HG02763 (cell line): ENCODE data around the gene KIFC3.
"Not testable (repeated sequence)": the region's sequence is repeated elsewhere in the genome, so short reads cannot be mapped to it uniquely, and the experiment has no call there.

Source experiments
- ATAC-seq: cut with Tn5 transposase; IDR thresholded peaks from one replicate; pipeline ENCODE4 v1.9.1; 2021; ENCODE audit warnings: mild to moderate bottlenecking, moderate library complexity; ENCODE audit not compliant: unreplicated experiment

Gene KIFC3

DNA sequence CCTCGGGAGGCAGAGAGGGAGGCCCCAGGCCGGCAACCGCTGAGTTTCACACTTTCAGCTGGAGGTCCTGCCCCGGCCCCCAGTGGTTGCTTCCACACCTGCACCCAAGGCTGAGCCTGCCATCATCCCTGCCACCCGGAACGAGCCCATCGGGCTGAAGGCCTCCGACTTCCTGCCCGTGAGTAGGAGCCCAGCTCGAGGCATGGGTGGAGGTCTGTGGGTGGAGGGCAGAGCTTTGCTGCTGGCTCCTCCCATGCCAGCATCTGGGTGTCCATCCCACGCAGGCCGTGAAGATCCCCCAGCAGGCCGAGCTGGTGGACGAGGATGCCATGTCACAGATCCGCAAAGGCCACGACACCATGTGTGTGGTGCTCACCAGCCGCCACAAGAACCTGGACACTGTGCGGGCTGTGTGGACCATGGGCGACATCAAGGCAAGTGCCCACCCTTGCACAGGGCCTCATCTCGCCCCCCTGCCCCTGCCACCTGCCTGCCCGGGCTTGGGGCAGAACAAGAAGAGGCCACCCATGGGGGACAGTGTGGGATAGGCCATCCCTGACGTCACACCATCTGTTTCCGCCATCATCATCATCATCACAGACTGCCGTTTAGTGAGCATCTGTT is 47.1 kb downstream of the KIFC3 start:
- ATAC-seq = no peak

GRCh38 chr16:57754354-57755060 is 47.8 kb downstream of the KIFC3 start:
- ATAC-seq = no peak

GRCh38 chr16:57753448-57754353 is 48.6 kb downstream of the KIFC3 start:
- no peak for ATAC-seq

DNA sequence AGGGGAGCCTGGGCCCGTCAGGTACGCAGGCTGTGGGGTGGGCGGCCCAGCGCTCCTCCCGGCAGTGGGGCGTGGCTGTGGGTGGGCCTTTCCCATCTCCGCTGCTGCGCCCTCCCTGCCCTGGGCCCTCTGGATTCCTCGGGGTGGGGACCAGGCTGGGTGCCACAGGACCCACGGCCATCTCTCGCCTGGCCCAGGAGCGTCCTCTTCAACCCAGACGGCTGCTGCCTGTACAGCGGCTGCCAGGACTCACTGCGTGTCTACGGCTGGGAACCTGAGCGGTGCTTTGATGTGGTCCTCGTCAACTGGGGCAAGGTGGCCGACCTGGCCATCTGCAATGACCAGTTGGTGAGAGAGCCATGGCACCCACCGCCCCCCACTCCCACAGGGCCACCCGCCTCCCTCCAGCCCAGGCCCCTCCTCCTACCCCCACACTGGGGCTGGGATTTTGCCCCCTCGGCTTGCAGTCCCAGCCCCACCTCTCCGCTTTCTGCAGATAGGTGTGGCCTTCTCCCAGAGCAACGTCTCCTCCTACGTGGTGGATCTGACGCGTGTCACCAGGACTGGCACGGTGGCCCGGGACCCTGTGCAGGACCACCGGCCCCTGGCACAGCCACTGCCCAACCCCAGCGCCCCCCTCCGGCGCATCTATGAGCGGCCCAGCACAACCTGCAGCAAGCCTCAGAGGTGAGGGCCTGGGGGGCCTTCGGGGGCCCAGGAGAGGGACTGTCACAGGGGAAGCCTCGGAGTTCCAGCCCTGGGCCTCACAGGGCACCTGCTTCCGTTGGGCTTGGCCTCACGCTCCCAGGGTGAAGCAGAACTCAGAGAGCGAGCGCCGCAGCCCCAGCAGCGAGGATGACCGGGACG is 49.5 kb downstream of the KIFC3 start:
- ATAC-seq = no peak

GRCh38 chr16:57752203-57752580 is 50.1 kb downstream of the KIFC3 start:
- ATAC-seq = no peak

GRCh38 chr16:57751539-57752202 is 50.6 kb downstream of the KIFC3 start:
- ATAC-seq = no peak

GRCh38 chr16:57750796-57751538 is 51.3 kb downstream of the KIFC3 start:
- no peak for ATAC-seq

- no peak for ATAC-seq
Observed at GRCh38 chr16:57749856-57750452, 52.3 kb downstream of the KIFC3 start.

DNA sequence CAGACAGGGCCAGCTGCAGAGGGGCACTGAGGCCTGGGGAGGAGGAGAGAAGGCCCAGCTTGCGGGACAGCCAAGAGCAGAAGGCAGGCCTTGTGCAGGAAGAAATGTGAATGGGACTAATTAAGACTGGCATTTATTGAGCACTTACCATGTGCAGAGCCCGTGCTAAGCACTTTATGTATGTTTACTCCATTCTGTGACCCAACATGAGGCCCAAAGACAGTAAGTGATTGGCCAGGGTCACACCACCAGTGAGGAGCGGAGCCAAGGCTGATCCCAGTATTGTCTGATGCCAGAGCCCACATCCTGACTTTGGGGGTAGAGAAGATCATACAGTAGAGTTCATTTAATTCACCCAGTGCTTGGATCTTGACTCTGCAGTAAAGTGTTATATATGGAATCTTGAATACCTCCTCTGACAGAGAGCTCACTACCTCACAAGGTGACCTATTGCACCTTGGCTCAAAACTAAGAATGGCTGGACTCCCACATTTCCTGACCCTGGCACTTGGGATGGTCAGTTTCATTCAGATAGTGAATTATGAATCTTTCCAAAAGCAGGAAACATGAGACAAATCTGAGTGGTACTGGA is 53.1 kb downstream of the KIFC3 start:
- no peak for ATAC-seq

DNA sequence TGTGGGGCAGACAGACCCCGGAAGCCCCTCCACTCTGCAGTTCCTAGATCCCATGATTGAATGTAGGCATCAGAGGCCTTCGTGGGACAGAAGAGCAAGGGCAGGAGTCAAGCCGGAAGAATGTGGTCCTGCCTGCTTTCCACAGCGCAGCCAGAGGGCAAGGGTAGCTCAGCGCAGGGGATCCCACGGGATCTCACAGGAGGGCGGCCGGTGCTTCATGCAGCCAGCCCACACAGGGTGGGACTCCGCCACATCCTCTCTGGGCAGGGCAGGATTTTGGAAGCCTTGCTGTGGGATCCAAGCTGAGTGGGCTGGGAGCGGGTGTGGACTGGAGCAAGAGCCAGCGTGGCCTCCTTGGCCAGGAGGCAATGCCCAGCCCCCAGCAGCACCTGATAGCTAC is 53.7 kb downstream of the KIFC3 start:
- ATAC-seq = no peak

DNA sequence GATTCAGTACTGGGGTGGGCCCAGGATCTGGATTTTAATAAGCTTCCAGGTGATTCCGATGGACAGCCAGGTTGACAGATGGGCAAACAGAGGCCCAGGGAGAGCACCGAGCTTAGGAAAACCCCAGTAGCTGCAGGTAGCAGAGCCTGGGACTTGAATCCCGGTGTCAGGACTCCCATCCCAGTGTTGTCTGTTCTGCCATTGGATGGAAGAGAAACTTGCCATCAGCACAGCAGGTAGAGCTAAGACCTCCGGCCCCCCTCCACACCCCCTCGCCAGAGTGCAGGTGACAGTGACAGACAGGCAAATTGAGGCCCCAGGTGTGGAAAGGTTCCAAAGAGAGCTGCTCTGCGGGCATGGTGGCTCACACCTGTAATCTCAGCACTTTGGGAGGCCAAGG is 54.3 kb downstream of the KIFC3 start:
- no peak for ATAC-seq

DNA sequence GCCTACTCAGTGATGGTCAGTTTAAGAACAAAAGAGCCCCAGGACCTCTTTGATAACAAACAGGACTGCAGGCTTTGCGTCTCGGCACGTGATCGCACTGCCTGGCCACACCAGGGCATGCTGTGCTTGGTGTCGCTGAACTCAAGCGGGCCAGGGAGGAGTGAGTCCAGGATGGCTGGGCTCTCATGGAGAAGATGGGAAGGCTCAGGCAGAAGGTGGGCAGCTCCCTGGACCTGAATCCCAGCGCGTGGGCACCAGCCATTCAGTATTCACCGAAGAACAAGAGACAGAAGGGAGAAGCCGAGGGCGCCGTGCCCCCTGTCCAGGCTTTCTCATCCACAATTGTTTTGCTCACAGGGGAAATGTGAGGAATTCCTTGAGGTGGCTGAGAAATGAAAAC is 54.8 kb downstream of the KIFC3 start:
- ATAC-seq = no peak

DNA sequence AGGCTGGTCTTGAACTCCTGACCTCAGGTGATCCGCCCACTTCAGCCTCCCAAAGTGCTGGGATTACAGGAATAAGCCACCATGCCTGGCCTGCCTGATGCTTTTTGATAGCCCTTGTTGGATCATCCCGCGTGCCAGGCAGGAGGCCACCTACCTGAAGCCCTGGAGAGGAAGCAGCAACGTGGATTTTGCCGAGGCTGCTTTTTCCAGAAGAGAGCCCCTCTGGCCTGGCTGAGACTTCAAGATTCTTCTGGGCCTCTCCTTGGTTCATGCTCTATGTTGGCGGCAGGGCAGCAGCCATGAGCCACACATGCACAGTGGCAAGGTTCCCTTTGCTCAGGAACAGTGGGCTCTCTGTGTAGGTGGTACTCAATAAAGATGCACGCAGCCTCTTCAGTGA is 55.2 kb downstream of the KIFC3 start:
- ATAC-seq = no peak

DNA sequence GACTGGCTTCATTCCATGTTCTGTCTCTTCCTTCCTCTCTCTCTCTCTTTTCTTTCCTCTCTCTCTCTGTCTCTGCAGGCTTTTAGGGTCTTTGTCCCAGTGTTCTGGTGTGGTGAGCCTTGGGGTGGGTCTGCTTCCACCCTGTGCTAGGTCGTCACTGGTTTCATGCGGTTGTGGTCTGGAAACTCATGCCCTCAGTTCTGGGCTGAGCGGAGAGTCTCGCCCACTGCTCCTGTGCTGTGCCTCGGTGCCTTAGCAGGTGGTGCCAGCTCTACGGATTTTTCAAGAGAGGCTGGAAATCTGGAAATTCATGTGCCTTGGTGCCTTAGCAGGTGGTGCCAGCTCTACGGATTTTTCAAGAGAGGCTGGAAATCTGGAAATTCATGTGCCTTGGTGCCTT is 56.0 kb downstream of the KIFC3 start:
- not testable (repeated sequence) for ATAC-seq

GRCh38 chr16:57745768-57746167 is 56.5 kb downstream of the KIFC3 start:
- ATAC-seq = no peak

- no peak for ATAC-seq
Observed at GRCh38 chr16:57744642-57744903, 57.7 kb downstream of the KIFC3 start.

DNA sequence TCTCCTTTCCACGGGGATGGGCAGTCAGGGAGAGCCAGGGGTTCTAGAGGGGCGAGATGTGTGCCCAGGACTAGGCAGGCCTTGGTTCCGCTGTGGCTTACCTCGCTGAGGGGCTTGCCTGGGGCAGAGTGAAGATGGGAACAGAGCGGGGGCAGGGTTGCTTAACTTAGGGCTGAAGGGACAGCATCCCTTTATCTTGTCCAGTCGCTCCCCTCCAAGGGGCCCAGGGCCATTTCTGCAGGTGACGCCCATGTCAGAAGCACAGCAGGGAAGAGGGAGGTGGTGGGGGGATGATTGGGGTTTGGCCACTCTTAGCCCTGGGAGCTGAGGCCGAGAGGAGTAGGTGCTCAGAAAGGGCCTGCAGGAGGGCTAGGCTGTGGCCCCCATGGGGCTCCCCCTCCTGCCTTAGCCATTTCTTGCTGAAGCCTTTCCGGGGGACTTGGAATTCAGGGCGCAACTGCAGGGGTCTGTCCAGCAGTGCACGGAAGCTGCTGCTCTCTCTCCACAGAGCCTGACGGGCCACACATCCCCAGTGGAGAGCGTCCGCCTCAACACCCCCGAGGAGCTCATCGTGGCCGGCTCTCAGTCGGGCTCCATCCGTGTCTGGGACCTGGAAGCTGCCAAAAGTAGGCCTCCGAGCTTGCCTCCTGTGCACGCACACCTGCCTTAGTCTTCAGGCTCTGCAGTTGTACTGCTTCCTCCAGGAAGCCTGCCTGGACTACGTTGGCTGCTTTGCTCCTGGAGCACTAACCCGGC is 58.2 kb downstream of the KIFC3 start:
- ATAC-seq = no peak

DNA sequence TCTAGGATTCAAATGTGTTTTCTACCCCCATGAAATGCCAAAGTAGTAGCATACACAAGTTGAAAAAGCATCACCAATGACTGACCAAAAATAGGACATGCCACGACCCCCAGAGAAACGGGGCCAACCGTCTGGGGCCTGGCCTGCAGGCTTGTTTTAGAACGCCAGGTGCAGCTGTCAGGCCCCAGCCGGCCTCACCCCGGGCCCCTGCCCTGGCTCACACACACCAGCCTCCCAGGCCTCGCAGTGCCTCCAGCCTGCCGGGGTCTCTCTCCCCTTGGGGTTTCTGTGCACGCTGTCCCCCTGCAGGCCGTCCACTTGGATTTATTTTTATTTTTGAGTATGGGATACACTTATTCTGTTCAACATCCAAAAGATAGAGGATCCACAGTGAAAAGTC is 58.8 kb downstream of the KIFC3 start:
- ATAC-seq = no peak
